Kidney epithelial cell (primary cell): ENCODE measurements around the gene ZBED4. TPM values are rescaled to one million over a fixed set of nuclear protein-coding genes. Genes with fewer than 3 reads are reported as not detected.

Source experiments
- DNase-seq: peaks from one replicate; pipeline ENCODE4 v3.0.0-alpha.2; 2010; ENCODE audit warnings: low read depth
- H3K27me3 ChIP-seq: 2 replicates; pipeline ENCODE4 v1.6.0; 2011; ENCODE audit warnings: low read length; ENCODE audit not compliant: control insufficient read depth, insufficient read depth
- H3K36me3 ChIP-seq: 2 replicates; pipeline ENCODE4 v1.5.1; 2011; ENCODE audit warnings: low read length; ENCODE audit not compliant: control insufficient read depth, insufficient read depth
- H3K4me3 ChIP-seq: 2 replicates; pipeline ENCODE4 v1.5.1; 2011; ENCODE audit warnings: low read depth, mild to moderate bottlenecking, control low read depth, low read length
- total RNA-seq: library from RNA; depleted of rRNA; stranded (reverse); fragments of >200 nt; gene quantifications from 2 replicates; pipeline ENCODE4 v1.2.3, GENCODE V29; 2015
- TF ChIP-seq, protein P1 (sequence below): IDR thresholded peaks from 2 replicates; pipeline ENCODE4 v1.5.1; 2011; ENCODE audit warnings: mild to moderate bottlenecking, moderate library complexity, low read length, control low read depth, inconsistent platforms; ENCODE audit not compliant: insufficient read depth, poor library complexity, severe bottlenecking

The ZBED4 gene
- total RNA-seq, 1 donor from 2014 or later, result 28.8 TPM

DNA sequence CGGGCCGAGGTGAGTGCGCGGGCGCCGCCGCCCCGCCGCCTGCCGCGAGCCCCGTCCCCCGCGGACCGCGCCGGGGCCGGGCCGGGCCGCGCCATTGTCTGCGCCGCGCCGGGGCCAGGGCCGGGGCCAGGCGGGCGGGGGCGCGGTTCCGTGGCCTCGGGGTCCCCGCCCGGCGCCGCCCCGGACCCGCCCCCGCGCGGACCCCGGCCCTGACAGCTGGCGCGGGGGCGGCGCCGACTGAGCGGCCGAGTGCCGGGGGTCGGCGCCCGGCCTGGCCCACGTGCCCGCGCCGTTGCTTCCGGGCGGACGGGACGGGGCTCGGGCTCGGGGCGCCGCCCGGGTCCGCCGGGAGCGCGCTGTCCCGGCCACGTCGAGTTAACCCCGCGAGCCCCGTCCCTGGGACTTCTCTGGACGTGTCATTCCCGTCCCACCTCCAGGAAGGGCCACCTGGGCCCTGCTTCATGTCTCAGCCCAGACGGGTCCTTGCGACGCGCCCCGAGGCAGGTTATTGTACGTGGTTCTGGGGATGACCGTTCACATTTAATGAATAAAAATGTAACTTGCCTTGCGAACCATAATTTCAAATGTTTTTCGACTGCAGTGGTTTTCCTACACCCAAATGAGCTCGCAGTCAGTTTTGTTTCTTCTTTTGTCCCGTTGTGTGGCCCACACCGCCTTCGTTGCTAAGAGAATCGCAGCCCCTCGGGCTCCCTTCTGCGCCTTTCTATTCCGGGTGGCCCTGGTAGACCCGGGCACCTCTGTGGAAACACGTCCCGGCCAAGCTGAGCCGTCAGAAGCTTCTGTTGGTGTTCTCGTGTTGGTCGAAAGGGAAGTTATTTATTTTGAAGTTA is 562 bp downstream of the ZBED4 start:
- H3K36me3 ChIP-seq, result no peaks in the 10 kb centered on the region
- DNase-seq, result no peak
- TF ChIP-seq, protein P1, sequence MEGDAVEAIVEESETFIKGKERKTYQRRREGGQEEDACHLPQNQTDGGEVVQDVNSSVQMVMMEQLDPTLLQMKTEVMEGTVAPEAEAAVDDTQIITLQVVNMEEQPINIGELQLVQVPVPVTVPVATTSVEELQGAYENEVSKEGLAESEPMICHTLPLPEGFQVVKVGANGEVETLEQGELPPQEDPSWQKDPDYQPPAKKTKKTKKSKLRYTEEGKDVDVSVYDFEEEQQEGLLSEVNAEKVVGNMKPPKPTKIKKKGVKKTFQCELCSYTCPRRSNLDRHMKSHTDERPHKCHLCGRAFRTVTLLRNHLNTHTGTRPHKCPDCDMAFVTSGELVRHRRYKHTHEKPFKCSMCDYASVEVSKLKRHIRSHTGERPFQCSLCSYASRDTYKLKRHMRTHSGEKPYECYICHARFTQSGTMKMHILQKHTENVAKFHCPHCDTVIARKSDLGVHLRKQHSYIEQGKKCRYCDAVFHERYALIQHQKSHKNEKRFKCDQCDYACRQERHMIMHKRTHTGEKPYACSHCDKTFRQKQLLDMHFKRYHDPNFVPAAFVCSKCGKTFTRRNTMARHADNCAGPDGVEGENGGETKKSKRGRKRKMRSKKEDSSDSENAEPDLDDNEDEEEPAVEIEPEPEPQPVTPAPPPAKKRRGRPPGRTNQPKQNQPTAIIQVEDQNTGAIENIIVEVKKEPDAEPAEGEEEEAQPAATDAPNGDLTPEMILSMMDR, result no peak
- peak overlapping the region; percentile 68 for H3K4me3 ChIP-seq
- peaks cover 16% of the 10 kb centered on the region for H3K27me3 ChIP-seq

DNA sequence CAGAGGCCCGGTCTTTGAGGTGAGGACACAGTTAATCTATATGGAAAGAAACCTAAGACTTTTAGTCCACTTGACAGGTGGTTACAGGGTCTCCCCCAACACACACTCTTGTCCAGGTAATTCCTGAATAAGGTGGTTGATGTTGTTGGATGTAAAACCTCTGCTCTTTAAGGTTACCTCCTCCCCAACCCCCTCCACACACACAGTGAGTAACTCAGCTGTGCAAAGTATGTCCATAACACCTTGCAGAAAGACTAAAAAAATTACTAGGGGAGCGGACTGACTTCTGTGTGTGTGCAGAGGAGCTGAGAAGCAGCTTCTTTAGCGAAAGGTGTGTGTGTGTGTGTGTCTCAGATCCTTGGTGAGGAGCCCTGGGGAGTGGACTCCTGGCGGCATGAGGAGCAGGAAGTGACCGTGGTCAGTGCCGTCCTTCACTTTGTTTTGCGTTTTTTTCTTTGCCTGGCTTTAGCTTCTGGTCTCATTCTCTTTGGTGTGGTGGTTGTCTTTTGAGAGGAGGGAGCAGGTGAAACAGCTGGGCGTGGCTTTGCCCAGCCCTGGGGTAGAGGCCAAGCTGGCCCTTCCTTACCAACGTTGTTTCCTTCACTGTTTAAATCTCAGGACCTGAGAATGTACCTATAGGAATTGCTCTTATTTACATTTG is 1.7 kb downstream of the ZBED4 start:
- Histone ChIP-seq H3K27me3 (peaks cover 4% of the 10 kb centered on the region), H3K4me3 (peak overlapping the region; percentile 68), H3K36me3 (no peaks in the 10 kb centered on the region)
- no peak for DNase-seq
- TF ChIP-seq, protein P1, result no peak

DNA sequence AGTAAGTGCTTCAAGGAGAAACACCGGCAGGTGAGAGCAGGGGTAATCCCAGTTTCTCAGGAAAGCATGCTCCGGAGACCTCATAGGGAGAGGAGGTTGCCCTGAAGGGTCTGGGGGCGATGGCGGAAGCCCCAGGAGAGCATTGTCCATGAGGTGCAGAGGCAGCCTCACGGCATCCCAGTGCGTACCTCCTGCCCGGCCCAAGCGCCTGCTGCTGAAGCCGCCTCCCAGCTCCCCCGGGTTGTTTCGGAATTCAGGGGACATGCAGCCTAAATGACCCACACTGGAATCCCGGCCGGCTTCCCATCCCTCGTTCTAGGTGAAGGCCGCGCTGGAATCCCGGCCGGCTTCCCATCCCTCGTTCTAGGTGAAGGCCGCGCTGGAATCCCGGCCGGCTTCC is 2.7 kb downstream of the ZBED4 start:
- TF ChIP-seq, protein P1, result no peak
- Histone ChIP-seq H3K36me3 (no peaks in the 10 kb centered on the region), H3K4me3 (no peak overlapping the region), H3K27me3 (no peaks in the 10 kb centered on the region)
- DNase-seq, result no peak

DNA sequence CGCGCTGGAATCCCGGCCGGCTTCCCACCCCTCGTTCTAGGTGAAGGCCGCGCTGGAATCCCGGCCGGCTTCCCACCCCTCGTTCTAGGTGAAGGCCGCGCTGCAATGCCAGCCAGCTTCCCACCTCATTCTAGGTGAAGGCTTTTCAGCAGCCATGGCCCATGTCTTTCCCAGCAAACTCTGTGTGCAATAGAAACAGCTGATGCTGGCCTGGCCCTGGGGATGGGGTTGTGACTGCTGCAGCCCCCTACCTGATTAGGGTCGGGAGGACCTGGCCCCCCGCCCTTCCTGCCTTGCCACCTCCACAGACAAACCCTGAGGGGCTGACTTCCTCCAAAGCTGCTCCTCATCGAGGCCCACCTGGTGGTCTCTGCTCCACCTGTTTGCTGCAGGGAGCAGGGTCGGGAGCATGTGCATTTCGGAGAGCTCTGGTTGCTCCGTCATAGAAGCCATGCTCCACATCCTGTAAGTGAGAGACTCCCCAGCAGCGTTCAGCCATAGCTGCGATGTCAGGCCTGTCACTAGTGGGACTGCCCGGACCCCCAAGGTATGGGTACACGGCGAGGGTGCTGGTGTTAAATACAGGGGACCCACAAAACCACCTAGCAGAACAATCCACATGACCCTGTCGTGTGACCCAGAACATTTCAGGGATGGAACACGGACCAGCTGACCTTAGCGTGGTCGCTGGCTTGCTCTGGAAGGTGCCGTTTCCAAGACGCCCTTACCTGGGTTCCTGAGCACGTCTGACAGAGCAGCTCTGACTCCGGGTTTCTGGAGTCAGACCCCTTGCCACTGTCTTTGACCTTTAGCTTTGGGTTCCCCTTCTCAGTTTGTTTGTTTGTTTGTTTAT is 3.3 kb downstream of the ZBED4 start:
- no peak overlapping the region for H3K4me3 ChIP-seq
- H3K27me3 ChIP-seq, result no peaks in the 10 kb centered on the region
- TF ChIP-seq, protein P1, result no peak
- no peaks in the 10 kb centered on the region for H3K36me3 ChIP-seq
- DNase-seq, result no peak

DNA sequence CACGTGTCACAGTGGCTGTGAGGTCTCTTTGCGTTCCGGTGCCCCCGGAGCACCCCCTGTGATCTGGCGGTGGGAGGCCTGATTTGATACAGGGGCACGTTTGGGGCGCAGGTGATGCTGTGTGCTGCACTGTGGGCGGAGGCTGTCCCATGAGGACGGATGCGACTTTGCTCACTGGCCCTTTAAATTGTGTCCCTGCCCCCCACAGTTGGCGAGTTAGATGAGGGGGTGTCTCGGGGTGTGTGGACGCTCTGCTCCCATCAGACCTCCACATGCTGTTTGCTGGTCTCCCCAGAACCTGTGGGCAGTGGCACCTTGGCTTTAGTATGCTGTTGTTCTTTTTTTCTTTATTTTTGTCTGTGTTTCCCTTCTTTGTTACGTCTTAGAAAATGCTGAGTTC is 5.2 kb downstream of the ZBED4 start:
- Histone ChIP-seq H3K27me3 (no peaks in the 10 kb centered on the region), H3K36me3 (no peaks in the 10 kb centered on the region), H3K4me3 (no peak overlapping the region)
- no peak for DNase-seq
- TF ChIP-seq, protein P1, result no peak
